HG03064 (cell line): ENCODE results near the gene BTNL8.

Source experiments
- ATAC-seq: cut with Tn5 transposase; IDR thresholded peaks from one replicate; pipeline ENCODE4 v1.9.1; 2021; ENCODE audit warnings: low read depth; ENCODE audit not compliant: unreplicated experiment

BTNL8 gene

GRCh38 chr5:180950291-180950949 is 51.5 kb downstream of the BTNL8 start:
- no peak for ATAC-seq

GRCh38 chr5:180959661-180960060 is 60.7 kb downstream of the BTNL8 start:
- ATAC-seq: no peak

- no peak for ATAC-seq
Measured at GRCh38 chr5:180960209-180960608, 61.2 kb downstream of the BTNL8 start.

- ATAC-seq: no peak
Measured at GRCh38 chr5:180969406-180969805, 70.4 kb downstream of the BTNL8 start.

GRCh38 chr5:180970336-180970735 is 71.4 kb downstream of the BTNL8 start:
- no peak for ATAC-seq

- no peak for ATAC-seq
Measured at GRCh38 chr5:180970875-180971274, 71.9 kb downstream of the BTNL8 start.

- no peak for ATAC-seq
Measured at GRCh38 chr5:180974612-180975315, 75.8 kb downstream of the BTNL8 start.

GRCh38 chr5:180975338-180975737 is 76.4 kb downstream of the BTNL8 start:
- peak; percentile 90 for ATAC-seq

- ATAC-seq: no peak
Measured at GRCh38 chr5:180976518-180976917, 77.6 kb downstream of the BTNL8 start.

- no peak for ATAC-seq
Measured at GRCh38 chr5:180977852-180978251, 78.9 kb downstream of the BTNL8 start.

- no peak for ATAC-seq
Measured at GRCh38 chr5:180982008-180982741, 83.2 kb downstream of the BTNL8 start.

- ATAC-seq: no peak
Measured at GRCh38 chr5:180988016-180988415, 89.1 kb downstream of the BTNL8 start.

GRCh38 chr5:180988592-180988991 is 89.6 kb downstream of the BTNL8 start, which contains the start of gene BTNL3:
Gene BTNL3, plus strand, starts transcription at chr5:180988846. Its CDS starts 183 bp downstream, at chr5:180989029.
- ATAC-seq: no peak

GRCh38 chr5:180990086-180990881 is 91.3 kb downstream of the BTNL8 start:
- ATAC-seq: no peak

GRCh38 chr5:180990882-180991242 is 91.9 kb downstream of the BTNL8 start:
- ATAC-seq: no peak
